ENCODE measurements around the gene HLA-A.

GRCh38 chr6:29958046-29958445 lies 15.7 kb downstream of the HLA-A start:
- TF ChIP-seq CTCF (conservative IDR thresholded peaks at IDR 0.05; ENCODE audit: low read depth in 2 of 2) (no peak), EZH2 (IDR thresholded peaks at IDR 0.05; ENCODE audit: low read depth, unreplicated experiment) (no peak), NANOG (IDR thresholded peaks at IDR 0.05; ENCODE audit: borderline replicate concordance) (no peak)
